Vagina (tissue), 2 donors: ENCODE results near the gene PROB1.

Experiments
- CTCF ChIP-seq, 3 experiments: fragments of 450-650 bp in 2 of 3; fragments of 200-600 bp in 1 of 3; sonication (generic) in 1 of 3; IDR thresholded peaks; one replicate each; pipeline ENCODE4 v1.5.1; 2017 to 2019; ENCODE audit warnings: antibody characterized with exemption in 3 of 3, mild to moderate bottlenecking in 2 of 3, moderate library complexity in 2 of 3
- POLR2A ChIP-seq, 2 donors: fragments of 450-650 bp; IDR thresholded peaks; one replicate each; pipeline ENCODE4 v1.6.1; 2017; ENCODE audit warnings: antibody characterized with exemption in 2 of 2, mild to moderate bottlenecking in 2 of 2, moderate library complexity in 2 of 2
- POLR2AphosphoS5 ChIP-seq, 2 donors: sonication (generic); formaldehyde crosslinking; IDR thresholded peaks; one replicate each; pipeline ENCODE4 v1.9.0; 2017; ENCODE audit warnings: antibody characterized with exemption in 2 of 2, mild to moderate bottlenecking in 2 of 2, low read depth in 1 of 2; ENCODE audit not compliant: insufficient read depth in 1 of 2

DNA sequence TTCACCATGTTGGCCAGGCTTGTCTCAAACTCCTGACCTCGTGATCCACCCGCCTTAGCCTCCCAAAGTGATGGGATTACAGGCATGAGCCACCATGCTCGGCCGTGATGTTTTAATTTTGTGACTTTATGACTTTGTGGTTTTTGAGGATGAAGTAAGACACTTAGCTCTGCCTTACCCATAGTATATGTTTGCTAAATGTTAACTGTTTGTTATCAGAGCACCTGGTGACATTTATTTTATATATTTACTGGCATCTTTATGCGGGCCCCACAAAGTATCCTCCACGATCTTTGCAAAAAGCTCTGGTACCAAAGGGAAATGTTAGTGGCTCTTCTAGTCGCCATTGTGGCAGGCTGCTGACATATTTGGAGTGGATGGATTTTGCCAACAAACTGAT lies 18.5 kb downstream of the PROB1 start:
- TF ChIP-seq POLR2A (IDR thresholded peaks at IDR 0.05) (no peak), CTCF (IDR thresholded peaks at IDR 0.05) (no peak), POLR2AphosphoS5 (IDR thresholded peaks at IDR 0.05; ENCODE audit: insufficient read depth in 1 of 2, low read depth in 1 of 2) (no peak)
